Upper lobe of left lung (tissue), 6 donors: Measurements from ENCODE around the gene HEPN1. TPM values are rescaled to one million over a fixed set of nuclear protein-coding genes. Genes with fewer than 3 reads are reported as not detected.
A peak's percentile ranks its signal among the peaks of the same experiment; 100 is the strongest.

ENCODE experiments used
- ATAC-seq, 2 donors: fragments of 200-7000 bp; cut with Tn5 transposase; one replicate each; pipeline ENCODE4 v1.9.1; 2022; ENCODE audit warnings: mild to moderate bottlenecking in 2 of 2, moderate library complexity in 2 of 2; ENCODE audit not compliant: low FRiP score in 2 of 2
- DNase-seq, 2 donors: peaks; one replicate each; pipeline ENCODE4 v3.0.0-alpha.2; 2019 to 2020
- H3K27ac ChIP-seq, 4 donors: fragments of 200-600 bp; sonication (generic); one replicate each; pipeline ENCODE4 v1.5.1; 2016 to 2019
- H3K27me3 ChIP-seq, 4 donors: fragments of 200-600 bp; sonication (generic); one replicate each; pipeline ENCODE4 v1.5.1; 2017 to 2019
- H3K36me3 ChIP-seq, 4 donors: fragments of 200-600 bp; sonication (generic); one replicate each; pipeline ENCODE4 v1.5.1; 2016 to 2019
- H3K4me1 ChIP-seq, 4 donors: fragments of 200-600 bp; sonication (generic); one replicate each; pipeline ENCODE4 v1.5.1; 2018 to 2019
- H3K4me3 ChIP-seq, 4 donors: fragments of 200-600 bp; sonication (generic); one replicate each; pipeline ENCODE4 v1.5.1; 2017 to 2019; ENCODE audit warnings: mild to moderate bottlenecking in 2 of 4, moderate library complexity in 1 of 4
- H3K9me3 ChIP-seq, 4 donors: fragments of 200-600 bp; sonication (generic); one replicate each; pipeline ENCODE4 v1.5.1; 2018 to 2019
- EP300 ChIP-seq, 4 donors: sonication (generic); formaldehyde crosslinking; IDR thresholded peaks; one replicate each; pipeline ENCODE4 v1.5.1; 2017; ENCODE audit warnings: antibody characterized with exemption in 4 of 4, control low read depth in 2 of 4
- POLR2A ChIP-seq, 4 donors: fragments of 450-650 bp; IDR thresholded peaks; one replicate each; pipeline ENCODE4 v1.5.1; 2016 to 2017; ENCODE audit warnings: antibody characterized with exemption in 4 of 4, mild to moderate bottlenecking in 2 of 4
- POLR2AphosphoS5 ChIP-seq, 2 donors: sonication (generic); formaldehyde crosslinking; IDR thresholded peaks; one replicate each; pipeline ENCODE4 v1.5.1; 2017; ENCODE audit warnings: antibody characterized with exemption in 2 of 2
- WGBS, 2 donors: methylation state at CpG; one replicate each; pipeline ENCODE4 v1.1.5; 2017 to 2018; 5-methylcytosine and 5-hydroxymethylcytosine counted together
- total RNA-seq, 6 donors: library from RNA; depleted of rRNA in 4 of 6; stranded (reverse); fragments of >200 nt in 4 of 6; gene quantifications; one replicate each; pipeline versions ENCODE4 v1.1.0 to v1.2.1, GENCODE V29; 2016 to 2021
- TF ChIP-seq, protein P1 (sequence below), 6 experiments: fragments of 450-650 bp in 4 of 6; fragments of 200-600 bp in 2 of 6; sonication (generic) in 2 of 6; IDR thresholded peaks; one replicate each; pipeline ENCODE4 v1.5.1; 2016 to 2019; ENCODE audit warnings: antibody characterized with exemption in 6 of 6
- donor health status: DM: no; HTN: no; CAD: no; lungs with moderate emphysema.
- donor health status: DM: no; HTN: yes; CAD: no; lungs with severe emphysema.

The HEPN1 gene
- total RNA-seq, 6 donors from 2014 or later = not detected

DNA sequence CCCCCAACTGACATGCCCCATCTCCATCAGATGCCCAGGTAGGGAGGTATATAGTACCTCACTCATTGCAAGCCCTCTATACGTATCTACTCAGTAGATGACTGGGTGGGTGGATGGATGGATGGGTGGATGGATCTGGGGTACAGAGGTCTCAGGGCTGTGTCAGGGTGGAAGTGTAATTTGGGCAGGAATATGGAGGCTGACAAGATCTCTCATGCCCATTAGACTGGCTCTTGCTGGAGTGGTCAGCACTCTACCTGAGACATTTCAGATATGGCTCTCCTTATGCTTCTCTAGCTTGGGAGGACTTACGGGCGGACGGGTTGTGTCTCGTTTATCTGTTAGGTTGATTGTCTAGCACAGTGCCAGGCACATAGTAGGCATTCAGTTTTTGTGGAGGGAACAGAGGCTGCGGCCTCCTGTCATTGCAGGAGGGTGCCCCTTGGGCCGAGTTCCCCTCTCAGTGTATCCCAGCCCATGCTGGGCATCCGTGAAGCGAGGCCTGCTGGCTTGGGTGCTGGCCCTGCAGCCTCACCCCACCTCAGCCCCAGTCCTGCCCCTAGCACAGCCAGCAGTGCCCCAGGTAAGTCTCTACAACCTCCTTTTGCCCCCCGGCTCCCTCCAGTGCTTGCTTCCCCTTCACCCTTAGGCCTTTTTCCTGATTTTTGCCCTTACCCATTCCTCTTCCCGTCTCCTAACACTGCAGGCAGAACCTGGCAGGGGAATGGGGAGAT lies 40.1 kb upstream of the HEPN1 start:
- whole genome bisulfite sequencing, 2 donors = 91 to 92% methylated on average over 6 to 11 of the region's 11 CpGs
- H3K27ac ChIP-seq = no peak overlapping the region
- H3K9me3 ChIP-seq = no peaks in the 10 kb centered on the region
- no peak for TF ChIP-seq EP300 (IDR thresholded peaks at IDR 0.05)
- TF ChIP-seq POLR2A (IDR thresholded peaks at IDR 0.05) = no peak
- TF ChIP-seq, protein P1, sequence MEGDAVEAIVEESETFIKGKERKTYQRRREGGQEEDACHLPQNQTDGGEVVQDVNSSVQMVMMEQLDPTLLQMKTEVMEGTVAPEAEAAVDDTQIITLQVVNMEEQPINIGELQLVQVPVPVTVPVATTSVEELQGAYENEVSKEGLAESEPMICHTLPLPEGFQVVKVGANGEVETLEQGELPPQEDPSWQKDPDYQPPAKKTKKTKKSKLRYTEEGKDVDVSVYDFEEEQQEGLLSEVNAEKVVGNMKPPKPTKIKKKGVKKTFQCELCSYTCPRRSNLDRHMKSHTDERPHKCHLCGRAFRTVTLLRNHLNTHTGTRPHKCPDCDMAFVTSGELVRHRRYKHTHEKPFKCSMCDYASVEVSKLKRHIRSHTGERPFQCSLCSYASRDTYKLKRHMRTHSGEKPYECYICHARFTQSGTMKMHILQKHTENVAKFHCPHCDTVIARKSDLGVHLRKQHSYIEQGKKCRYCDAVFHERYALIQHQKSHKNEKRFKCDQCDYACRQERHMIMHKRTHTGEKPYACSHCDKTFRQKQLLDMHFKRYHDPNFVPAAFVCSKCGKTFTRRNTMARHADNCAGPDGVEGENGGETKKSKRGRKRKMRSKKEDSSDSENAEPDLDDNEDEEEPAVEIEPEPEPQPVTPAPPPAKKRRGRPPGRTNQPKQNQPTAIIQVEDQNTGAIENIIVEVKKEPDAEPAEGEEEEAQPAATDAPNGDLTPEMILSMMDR (IDR thresholded peaks at IDR 0.05) = no peak
- TF ChIP-seq POLR2AphosphoS5 (IDR thresholded peaks at IDR 0.05) = no peak
- H3K4me3 ChIP-seq = no peak overlapping the region
- no peaks in the 10 kb centered on the region for H3K27me3 ChIP-seq
- H3K4me1 ChIP-seq = peaks cover 29 to 41% (median 40%) of the 10 kb centered on the region in 4 donors
- H3K36me3 ChIP-seq = no peaks in the 10 kb centered on the region
- no peak for DNase-seq
- ATAC-seq = no peak

- 78 to 83% methylated on average over 16 of the region's 16 CpGs for WGBS, 2 donors
- no peaks in the 10 kb centered on the region for H3K9me3 ChIP-seq
- DNase-seq (peak; percentile 18 to 81), ATAC-seq (no peak)
- TF ChIP-seq POLR2AphosphoS5 (IDR thresholded peaks at IDR 0.05) = no peak
- no peak for TF ChIP-seq EP300 (IDR thresholded peaks at IDR 0.05)
- H3K36me3 ChIP-seq = peaks cover 0 to 4% (median 0%) of the 10 kb centered on the region in 4 donors
- peaks cover 35 to 45% (median 41%) of the 10 kb centered on the region in 4 donors for H3K4me1 ChIP-seq
- peak overlapping the region in 2 of 4 donors; percentile 78 to 83 for H3K27ac ChIP-seq
- no peaks in the 10 kb centered on the region for H3K27me3 ChIP-seq
- no peak overlapping the region for H3K4me3 ChIP-seq
These were observed 39.4 kb upstream of the HEPN1 start for GRCh38 chr11:124879493-124880289.

- TF ChIP-seq EP300 (IDR thresholded peaks at IDR 0.05) (no peak), POLR2A (IDR thresholded peaks at IDR 0.05) (no peak), POLR2AphosphoS5 (IDR thresholded peaks at IDR 0.05) (no peak)
- TF ChIP-seq, protein P1 (IDR thresholded peaks at IDR 0.05) = no peak
- ATAC-seq = no peak
- Histone ChIP-seq H3K4me3 (no peak overlapping the region), H3K27me3 (no peaks in the 10 kb centered on the region), H3K27ac (peak overlapping the region in 2 of 4 donors; percentile 78 to 83), H3K9me3 (no peaks in the 10 kb centered on the region), H3K4me1 (peaks cover 38 to 49% (median 44%) of the 10 kb centered on the region in 4 donors), H3K36me3 (peaks cover 0 to 4% (median 0%) of the 10 kb centered on the region in 4 donors)
- peak in 1 of 2 donors; percentile 16 for DNase-seq
- 63 to 78% methylated on average over 7 to 10 of the region's 10 CpGs for WGBS, 2 donors
These were observed 38.8 kb upstream of the HEPN1 start for GRCh38 chr11:124880290-124880611.

DNA sequence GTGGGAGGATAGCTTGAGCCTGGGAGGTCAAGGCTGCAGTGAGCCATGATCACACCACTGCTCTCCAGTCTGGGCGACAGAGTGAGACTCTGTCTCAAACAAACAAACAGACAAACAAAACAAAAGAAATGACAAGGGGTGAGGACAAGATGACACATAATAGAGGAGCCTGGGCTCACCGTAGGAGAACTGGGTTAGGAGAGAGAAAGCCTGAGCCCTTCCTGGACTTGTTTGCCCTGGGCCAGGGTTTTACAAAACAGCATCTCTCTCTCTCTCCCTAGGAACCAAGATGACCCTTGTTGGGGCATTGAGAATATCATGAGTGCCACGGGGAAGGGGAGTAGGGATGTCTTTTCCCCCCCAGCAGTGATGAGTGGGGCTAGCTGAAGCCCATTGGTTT lies 38.1 kb upstream of the HEPN1 start:
- no peaks in the 10 kb centered on the region for H3K27me3 ChIP-seq
- WGBS, 2 donors = 75 to 88% methylated on average over 3 of the region's 3 CpGs
- ATAC-seq (no peak), DNase-seq (no peak)
- no peaks in the 10 kb centered on the region for H3K9me3 ChIP-seq
- TF ChIP-seq, protein P1 (IDR thresholded peaks at IDR 0.05) = no peak
- TF ChIP-seq EP300 (IDR thresholded peaks at IDR 0.05) (no peak), POLR2A (IDR thresholded peaks at IDR 0.05) (no peak), POLR2AphosphoS5 (IDR thresholded peaks at IDR 0.05) (no peak)
- H3K4me1 ChIP-seq = peaks cover 38 to 51% (median 44%) of the 10 kb centered on the region in 4 donors
- H3K4me3 ChIP-seq = no peak overlapping the region
- H3K36me3 ChIP-seq = peaks cover 0 to 4% (median 0%) of the 10 kb centered on the region in 4 donors
- H3K27ac ChIP-seq = peak overlapping the region in 2 of 4 donors; percentile 78 to 83

- no peak overlapping the region for H3K4me3 ChIP-seq
- H3K9me3 ChIP-seq = no peaks in the 10 kb centered on the region
- peak overlapping the region; percentile 6 to 83 (median 74) for H3K27ac ChIP-seq
- H3K36me3 ChIP-seq = peaks cover 0 to 9% (median 0%) of the 10 kb centered on the region in 4 donors
- TF ChIP-seq POLR2A (IDR thresholded peaks at IDR 0.05) (no peak), POLR2AphosphoS5 (IDR thresholded peaks at IDR 0.05) (peak; percentile 31 to 73), EP300 (IDR thresholded peaks at IDR 0.05) (no peak)
- TF ChIP-seq, protein P1 (IDR thresholded peaks at IDR 0.05) = no peak
- 46 to 57% methylated on average over 10 to 11 of the region's 11 CpGs for WGBS, 2 donors
- peaks cover 30 to 48% (median 35%) of the 10 kb centered on the region in 4 donors for H3K4me1 ChIP-seq
- H3K27me3 ChIP-seq = no peaks in the 10 kb centered on the region
- ATAC-seq (peak in 1 of 2 donors; percentile 2), DNase-seq (peak in 1 of 2 donors; percentile 20)
These were observed 36.5 kb upstream of the HEPN1 start for GRCh38 chr11:124882339-124883071.
